HepG2 (cell line): ENCODE results near the gene AGAP1. TPM values are rescaled to one million over a fixed set of nuclear protein-coding genes. Genes with fewer than 3 reads are reported as not detected.

Source experiments
- ATAC-seq: fragments of 200-7000 bp; cut with Tn5 transposase; 3 replicates; pipeline ENCODE4 v1.9.1; 2020; ENCODE audit warnings: mild to moderate bottlenecking, moderate library complexity
- BruUV-seq: library from RNA; stranded (reverse); fragments of 400-500 nt; replicated peaks from 2 replicates; lab custom pipeline; 2021; lab: Mats Ljungman, UMichigan
- CTCF ChIA-PET: fragments of 300-600 bp; formaldehyde crosslinking; extraction: SDS; loops from one replicate; lab custom pipeline; 2021; ENCODE audit warnings: low total read pairs, inconsistent platforms, low intra/inter-chr PET ratio; lab: Yijun Ruan, JAX
- POLR2A ChIA-PET: fragments of 350-600 bp; sonication (Branson Sonifier 250); formaldehyde crosslinking; loops from one replicate; lab custom pipeline; 2020; ENCODE audit warnings: antibody characterized with exemption, inconsistent platforms; lab: Yijun Ruan, JAX
- DNase-seq: peaks from one replicate; pipeline ENCODE4 v3.0.0-alpha.2; 2015; ENCODE audit warnings: low spot score
- FAIRE-seq: peaks from 3 replicates; lab custom pipeline; 2011; peaks lifted over from hg19 to GRCh38; lab: Jason Lieb, UNC
- H2AFZ ChIP-seq: one replicate; pipeline ENCODE4 v1.6.1; 2011; ENCODE audit warnings: low read length, inconsistent platforms
- H3K27ac ChIP-seq: fragments of 300-600 bp; 3 replicates; pipeline ENCODE4 v1.8.0; 2011; ENCODE audit warnings: mixed run types, mild to moderate bottlenecking, mixed read lengths, low read length, inconsistent platforms; ENCODE audit not compliant: insufficient read depth; ENCODE audit errors: extremely low read length
- H3K27me3 ChIP-seq, 2 experiments: fragments of 200-600 bp in 1 of 2; 2 replicates in 1 of 2; 3 replicates in 1 of 2; pipeline versions ENCODE4 v1.6.0 to v1.8.0; 2011; ENCODE audit warnings: low read length in 2 of 2, mild to moderate bottlenecking in 2 of 2, moderate library complexity in 2 of 2, inconsistent platforms in 1 of 2; ENCODE audit not compliant: insufficient read depth in 2 of 2, control insufficient read depth in 1 of 2
- H3K36me3 ChIP-seq, 2 experiments: fragments of 200-600 bp in 1 of 2; replicated peaks in 1 of 2; 2 replicates in 1 of 2; 3 replicates in 1 of 2; pipeline versions ENCODE4 v1.5.1 to v1.8.0; 2011; ENCODE audit warnings: low read length in 2 of 2, inconsistent platforms in 1 of 2; ENCODE audit not compliant: insufficient read depth in 2 of 2, control insufficient read depth in 1 of 2
- H3K4me1 ChIP-seq: 2 replicates; pipeline ENCODE4 v1.5.1; 2012; ENCODE audit warnings: low read length, inconsistent platforms; ENCODE audit not compliant: insufficient read depth
- H3K4me2 ChIP-seq: 2 replicates; pipeline ENCODE4 v1.6.0; 2011; ENCODE audit warnings: low read depth, low read length, inconsistent platforms
- H3K4me3 ChIP-seq, 3 experiments: fragments of 200-600 bp in 1 of 3; sonication (generic), shearing (Covaris generic) in 1 of 3; replicated peaks in 1 of 3; 2 replicates each; pipeline ENCODE4 v1.5.1; 2011 to 2016; ENCODE audit warnings: low read length in 3 of 3, inconsistent platforms in 2 of 3, low read depth in 2 of 3, mild to moderate bottlenecking in 2 of 3, control low read depth in 1 of 3, mixed read lengths in 1 of 3; ENCODE audit not compliant: insufficient read depth in 1 of 3
- H3K79me2 ChIP-seq: one replicate; pipeline ENCODE4 v1.6.1; 2011; ENCODE audit warnings: low read length, inconsistent platforms; ENCODE audit not compliant: insufficient read depth
- H3K9ac ChIP-seq: 2 replicates; pipeline ENCODE4 v1.6.0; 2011; ENCODE audit warnings: mild to moderate bottlenecking, low read depth, low read length, inconsistent platforms; ENCODE audit not compliant: insufficient read depth
- H3K9me3 ChIP-seq: 2 replicates; pipeline ENCODE4 v1.5.1; 2012; ENCODE audit warnings: mild to moderate bottlenecking, low read length
- H4K20me1 ChIP-seq: 2 replicates; pipeline ENCODE4 v1.6.0; 2011; ENCODE audit warnings: inconsistent platforms, mild to moderate bottlenecking, low read length, moderate library complexity; ENCODE audit not compliant: insufficient read depth
- GTF2F1 ChIP-seq: fragments of 150-350 bp; IDR thresholded peaks from 2 replicates; pipeline ENCODE4 v1.6.1; 2014; ENCODE audit warnings: low read length
- KDM5B ChIP-seq: sonication (generic); formaldehyde crosslinking; IDR thresholded peaks from 2 replicates; pipeline ENCODE4 v1.4.0; 2020; ENCODE audit warnings: missing genetic modification reagents, mild to moderate bottlenecking, borderline replicate concordance
- NFE2L2 ChIP-seq: fragments of 150-350 bp; IDR thresholded peaks from 2 replicates; pipeline ENCODE4 v1.6.1; 2014; ENCODE audit warnings: low read length
- ZNF263 ChIP-seq: sonication (generic); formaldehyde crosslinking; IDR thresholded peaks from 2 replicates; pipeline ENCODE4 v1.4.0; 2020; ENCODE audit warnings: missing genetic modification reagents
- WGBS: methylation state at CpG from one replicate; pipeline ENCODE4 v1.1.6; 2017; ENCODE audit warnings: low lambda C conversion rate; 5-methylcytosine and 5-hydroxymethylcytosine counted together
- in situ Hi-C: cut with HindIII; loops from 2 replicates; pipeline ENCODE4 v1.10.0; 2017; ENCODE audit warnings: low pct_unique_long_range_greater_than_20kb; ENCODE audit not compliant: extremely low pct_ligation_motif_present
- intact Hi-C: fragments of 100-400 bp; cut with micrococcal nuclease; formaldehyde crosslinking; loops from one replicate; pipeline ENCODE4 v1.10.0; 2022; ENCODE audit not compliant: unreplicated experiment
- polyA plus RNA-seq, 8 experiments: library from polyadenylated mRNA; depleted of rRNA in 3 of 8; stranded (reverse) in 7 of 8; unstranded in 1 of 8; fragments of >200 nt; fragmentation: Illumina TruSeq in 4 of 8; extraction: Trizol in 4 of 8; gene quantifications; 2 replicates each; pipeline versions ENCODE4 v1.2.1 to v1.2.3, GENCODE V29; 2011 to 2016; ENCODE audit warnings: low read depth in 4 of 8, missing spikeins in 1 of 8, mixed read lengths in 1 of 8; ENCODE audit not compliant: insufficient read depth in 1 of 8
- total RNA-seq, 5 experiments: library from RNA; depleted of rRNA; stranded (reverse); fragments of >200 nt; fragmentation: Illumina TruSeq; extraction: Trizol; gene quantifications; 2 replicates each; pipeline ENCODE4 v1.2.3, GENCODE V29; 2016; ENCODE audit warnings: low read depth in 1 of 5
- TF ChIP-seq, protein P1 (sequence below): sonication (generic); formaldehyde crosslinking; IDR thresholded peaks from 2 replicates; pipeline ENCODE4 v1.5.1; 2020; ENCODE audit warnings: mild to moderate bottlenecking, missing genetic modification reagents, borderline replicate concordance
- TF ChIP-seq, protein P2 (sequence below): sonication (generic); formaldehyde crosslinking; IDR thresholded peaks from 2 replicates; pipeline ENCODE4 v1.8.1; 2023; ENCODE audit warnings: mild to moderate bottlenecking, missing genetic modification reagents
- TF ChIP-seq, protein P3 (sequence below): IDR thresholded peaks from 2 replicates; pipeline ENCODE4 v1.6.1; 2016; ENCODE audit warnings: low read depth

Gene AGAP1
- total and polyA plus RNA-seq, 2 of the 13 experiments (the other 11 are each of a cell fraction or from before 2014, with no cell fraction given) = 21.2 to 32.7 TPM

DNA sequence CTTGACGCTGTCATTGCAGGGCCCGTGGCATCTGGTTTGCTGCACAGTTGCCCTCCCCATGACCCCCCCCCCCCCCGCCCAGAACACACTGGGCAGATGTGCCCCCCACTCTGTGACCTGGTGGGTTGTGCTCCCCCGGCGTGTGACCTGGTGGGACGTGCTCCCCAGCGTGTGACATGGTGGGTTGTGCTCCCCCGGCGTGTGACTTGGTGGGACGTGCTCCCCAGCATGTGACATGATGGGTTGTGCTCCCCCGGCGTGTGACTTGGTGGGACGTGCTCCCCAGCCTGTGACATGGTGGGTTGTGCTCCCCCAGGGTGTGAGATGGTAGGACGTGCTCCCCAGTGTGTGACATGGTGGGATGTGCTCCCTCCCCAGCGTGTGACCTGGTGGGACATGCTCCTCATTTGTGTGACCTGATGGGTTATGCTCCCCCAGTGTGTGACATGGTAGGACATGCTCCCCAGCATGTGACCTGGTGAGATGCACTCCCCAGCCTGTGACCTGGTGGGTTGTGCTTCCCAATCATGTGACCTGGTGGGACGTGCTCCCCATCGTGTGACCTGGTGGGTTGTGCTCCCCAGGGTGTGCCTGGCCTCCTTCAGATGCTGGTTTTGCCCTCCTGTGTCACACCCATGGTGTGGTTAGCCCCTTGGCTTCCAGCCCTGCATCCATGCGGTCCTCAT, 213.7 kb downstream of the AGAP1 start:
- in situ Hi-C loops = no loop called here
- H3K27ac ChIP-seq = no peak overlapping the region
- DNase-seq (no peak), FAIRE-seq (no peak)
- H3K4me2 ChIP-seq = no peak overlapping the region
- H3K4me3 ChIP-seq = no peak overlapping the region
- H2AFZ ChIP-seq = no peak overlapping the region
- 95% methylated on average over 11 of the region's 18 CpGs for WGBS
- H3K9me3 ChIP-seq = no peaks in the 10 kb centered on the region
- no TSS peak for BruUV-seq
- POLR2A ChIA-PET = no interaction called here
- peaks cover 19% of the 10 kb centered on the region for H3K79me2 ChIP-seq
- intact Hi-C loops = no loop called here
- H3K4me1 ChIP-seq = peaks cover 11% of the 10 kb centered on the region; the same call in 1 of the 2 replicates
- CTCF ChIA-PET = no interaction called here
- peaks cover 14% of the 10 kb centered on the region; the same call in 1 of the 2 replicates for H4K20me1 ChIP-seq
- TF ChIP-seq NFE2L2 = no peak
- peak; percentile 91 for TF ChIP-seq ZNF263 (CRISPR knock-in tag)
- TF ChIP-seq KDM5B = 0 out of 2 replicates have a peak, but pooled peaks have one; percentile 36
- no peak for TF ChIP-seq GTF2F1
- TF ChIP-seq, all 625 proteins: peak for 2
- no peak overlapping the region for H3K9ac ChIP-seq
- no peaks in the 10 kb centered on the region for H3K27me3 ChIP-seq
- ATAC-seq = no peak
- H3K36me3 ChIP-seq = peaks cover 12 to 31% of the 10 kb centered on the region in 2 experiments

DNA sequence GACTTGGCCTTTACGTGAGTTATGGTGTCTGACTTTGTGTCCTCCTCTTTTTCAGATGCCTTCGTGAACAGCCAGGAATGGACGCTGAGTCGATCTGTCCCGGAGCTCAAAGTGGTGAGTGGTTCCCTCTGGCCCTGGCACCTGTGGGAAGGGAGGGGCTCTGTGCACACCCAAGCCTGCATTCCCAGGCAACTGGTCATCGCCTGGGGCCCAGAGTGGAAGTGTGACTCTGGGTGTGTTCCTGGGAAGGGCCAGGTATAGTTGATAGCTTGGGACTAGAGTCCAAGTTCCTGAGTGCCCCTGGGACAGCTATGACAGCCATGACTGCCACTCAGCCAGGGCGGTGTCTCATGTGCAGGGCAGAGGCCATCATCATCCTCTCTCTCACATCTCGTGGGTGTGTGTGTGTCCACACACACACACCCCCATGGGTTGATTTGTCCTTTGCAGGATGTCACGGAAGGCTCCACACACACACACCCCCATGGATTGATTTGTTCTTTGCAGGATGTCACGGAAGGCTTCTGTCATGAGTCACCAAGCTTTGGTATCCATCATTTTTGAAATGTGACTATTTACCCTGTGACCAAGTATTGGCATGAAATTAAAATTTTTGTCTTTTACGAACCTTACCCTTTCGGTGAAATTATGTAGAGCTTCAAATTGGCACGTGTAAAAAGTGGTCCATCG, 215.4 kb downstream of the AGAP1 start:
- DNase-seq (peak; percentile 48), ATAC-seq (peak; percentile 54), FAIRE-seq (no peak)
- Histone ChIP-seq H3K4me1 (0 out of 2 replicates have a peak, but pooled peaks cover 5% of the 10 kb centered on the region), H3K27ac (no peak overlapping the region), H3K36me3 (peaks cover 12 to 39% of the 10 kb centered on the region in 2 experiments), H3K4me2 (no peak overlapping the region), H4K20me1 (peaks cover 10% of the 10 kb centered on the region; the same call in 1 of the 2 replicates), H3K4me3 (no peak overlapping the region), H3K27me3 (no peaks in the 10 kb centered on the region), H3K9me3 (no peaks in the 10 kb centered on the region), H3K79me2 (peaks cover 9% of the 10 kb centered on the region), H2AFZ (no peak overlapping the region), H3K9ac (no peak overlapping the region)
- no TSS peak for BruUV-seq
- in situ Hi-C loops = no loop called here
- POLR2A ChIA-PET = no interaction called here
- intact Hi-C loops = no loop called here
- CTCF ChIA-PET = no interaction called here
- WGBS = 86% methylated on average over 11 of the region's 14 CpGs
- TF ChIP-seq, protein P1, sequence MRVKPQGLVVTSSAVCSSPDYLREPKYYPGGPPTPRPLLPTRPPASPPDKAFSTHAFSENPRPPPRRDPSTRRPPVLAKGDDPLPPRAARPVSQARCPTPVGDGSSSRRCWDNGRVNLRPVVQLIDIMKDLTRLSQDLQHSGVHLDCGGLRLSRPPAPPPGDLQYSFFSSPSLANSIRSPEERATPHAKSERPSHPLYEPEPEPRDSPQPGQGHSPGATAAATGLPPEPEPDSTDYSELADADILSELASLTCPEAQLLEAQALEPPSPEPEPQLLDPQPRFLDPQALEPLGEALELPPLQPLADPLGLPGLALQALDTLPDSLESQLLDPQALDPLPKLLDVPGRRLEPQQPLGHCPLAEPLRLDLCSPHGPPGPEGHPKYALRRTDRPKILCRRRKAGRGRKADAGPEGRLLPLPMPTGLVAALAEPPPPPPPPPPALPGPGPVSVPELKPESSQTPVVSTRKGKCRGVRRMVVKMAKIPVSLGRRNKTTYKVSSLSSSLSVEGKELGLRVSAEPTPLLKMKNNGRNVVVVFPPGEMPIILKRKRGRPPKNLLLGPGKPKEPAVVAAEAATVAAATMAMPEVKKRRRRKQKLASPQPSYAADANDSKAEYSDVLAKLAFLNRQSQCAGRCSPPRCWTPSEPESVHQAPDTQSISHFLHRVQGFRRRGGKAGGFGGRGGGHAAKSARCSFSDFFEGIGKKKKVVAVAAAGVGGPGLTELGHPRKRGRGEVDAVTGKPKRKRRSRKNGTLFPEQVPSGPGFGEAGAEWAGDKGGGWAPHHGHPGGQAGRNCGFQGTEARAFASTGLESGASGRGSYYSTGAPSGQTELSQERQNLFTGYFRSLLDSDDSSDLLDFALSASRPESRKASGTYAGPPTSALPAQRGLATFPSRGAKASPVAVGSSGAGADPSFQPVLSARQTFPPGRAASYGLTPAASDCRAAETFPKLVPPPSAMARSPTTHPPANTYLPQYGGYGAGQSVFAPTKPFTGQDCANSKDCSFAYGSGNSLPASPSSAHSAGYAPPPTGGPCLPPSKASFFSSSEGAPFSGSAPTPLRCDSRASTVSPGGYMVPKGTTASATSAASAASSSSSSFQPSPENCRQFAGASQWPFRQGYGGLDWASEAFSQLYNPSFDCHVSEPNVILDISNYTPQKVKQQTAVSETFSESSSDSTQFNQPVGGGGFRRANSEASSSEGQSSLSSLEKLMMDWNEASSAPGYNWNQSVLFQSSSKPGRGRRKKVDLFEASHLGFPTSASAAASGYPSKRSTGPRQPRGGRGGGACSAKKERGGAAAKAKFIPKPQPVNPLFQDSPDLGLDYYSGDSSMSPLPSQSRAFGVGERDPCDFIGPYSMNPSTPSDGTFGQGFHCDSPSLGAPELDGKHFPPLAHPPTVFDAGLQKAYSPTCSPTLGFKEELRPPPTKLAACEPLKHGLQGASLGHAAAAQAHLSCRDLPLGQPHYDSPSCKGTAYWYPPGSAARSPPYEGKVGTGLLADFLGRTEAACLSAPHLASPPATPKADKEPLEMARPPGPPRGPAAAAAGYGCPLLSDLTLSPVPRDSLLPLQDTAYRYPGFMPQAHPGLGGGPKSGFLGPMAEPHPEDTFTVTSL = no peak
- TF ChIP-seq, protein P2, sequence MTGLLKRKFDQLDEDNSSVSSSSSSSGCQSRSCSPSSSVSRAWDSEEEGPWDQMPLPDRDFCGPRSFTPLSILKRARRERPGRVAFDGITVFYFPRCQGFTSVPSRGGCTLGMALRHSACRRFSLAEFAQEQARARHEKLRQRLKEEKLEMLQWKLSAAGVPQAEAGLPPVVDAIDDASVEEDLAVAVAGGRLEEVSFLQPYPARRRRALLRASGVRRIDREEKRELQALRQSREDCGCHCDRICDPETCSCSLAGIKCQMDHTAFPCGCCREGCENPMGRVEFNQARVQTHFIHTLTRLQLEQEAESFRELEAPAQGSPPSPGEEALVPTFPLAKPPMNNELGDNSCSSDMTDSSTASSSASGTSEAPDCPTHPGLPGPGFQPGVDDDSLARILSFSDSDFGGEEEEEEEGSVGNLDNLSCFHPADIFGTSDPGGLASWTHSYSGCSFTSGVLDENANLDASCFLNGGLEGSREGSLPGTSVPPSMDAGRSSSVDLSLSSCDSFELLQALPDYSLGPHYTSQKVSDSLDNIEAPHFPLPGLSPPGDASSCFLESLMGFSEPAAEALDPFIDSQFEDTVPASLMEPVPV (CRISPR knock-in tag) = no peak
- TF ChIP-seq, protein P3, sequence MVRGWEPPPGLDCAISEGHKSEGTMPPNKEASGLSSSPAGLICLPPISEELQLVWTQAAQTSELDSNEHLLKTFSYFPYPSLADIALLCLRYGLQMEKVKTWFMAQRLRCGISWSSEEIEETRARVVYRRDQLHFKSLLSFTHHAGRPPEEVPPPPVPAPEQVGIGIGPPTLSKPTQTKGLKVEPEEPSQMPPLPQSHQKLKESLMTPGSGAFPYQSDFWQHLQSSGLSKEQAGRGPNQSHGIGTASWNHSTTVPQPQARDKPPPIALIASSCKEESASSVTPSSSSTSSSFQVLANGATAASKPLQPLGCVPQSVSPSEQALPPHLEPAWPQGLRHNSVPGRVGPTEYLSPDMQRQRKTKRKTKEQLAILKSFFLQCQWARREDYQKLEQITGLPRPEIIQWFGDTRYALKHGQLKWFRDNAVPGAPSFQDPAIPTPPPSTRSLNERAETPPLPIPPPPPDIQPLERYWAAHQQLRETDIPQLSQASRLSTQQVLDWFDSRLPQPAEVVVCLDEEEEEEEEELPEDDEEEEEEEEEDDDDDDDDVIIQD = no peak
